ENCODE data around the gene OR51B4.
"Not testable (repeated sequence)": the region's sequence is repeated elsewhere in the genome, so short reads cannot be mapped to it uniquely, and the experiment has no call there.

Gene OR51B4

GRCh38 chr11:5275369-5276110, 26.2 kb downstream of the OR51B4 start:
- Mint-ChIP-seq H3K36me3 (ENCODE audit: low read depth) (no peaks in the 10 kb centered on the region), H3K4me3 (no peak overlapping the region), H3K27me3 (no peaks in the 10 kb centered on the region), H3K9me3 (no peaks in the 10 kb centered on the region), H3K27ac (no peak overlapping the region), H3K4me1 (ENCODE audit: low read depth) (peaks cover 2% of the 10 kb centered on the region)
- intact Hi-C loops (cut with micrococcal nuclease): no loop called here

- intact Hi-C loops (cut with micrococcal nuclease): no loop called here
- Mint-ChIP-seq H3K4me3 (no peak overlapping the region), H3K4me1 (ENCODE audit: low read depth) (no peaks in the 10 kb centered on the region), H3K9me3 (no peaks in the 10 kb centered on the region), H3K27ac (no peak overlapping the region), H3K27me3 (no peaks in the 10 kb centered on the region), H3K36me3 (ENCODE audit: low read depth) (no peaks in the 10 kb centered on the region)
Measured at GRCh38 chr11:5274395-5274794, 27.4 kb downstream of the OR51B4 start.

- no peak overlapping the region for H3K27ac Mint-ChIP-seq
- H3K27me3 Mint-ChIP-seq: no peaks in the 10 kb centered on the region
- no peaks in the 10 kb centered on the region for H3K36me3 Mint-ChIP-seq (ENCODE audit: low read depth)
- no peak overlapping the region for H3K4me3 Mint-ChIP-seq
- no peaks in the 10 kb centered on the region for H3K9me3 Mint-ChIP-seq
- no peaks in the 10 kb centered on the region for H3K4me1 Mint-ChIP-seq (ENCODE audit: low read depth)
- intact Hi-C loops (cut with micrococcal nuclease): no loop called here
Measured at GRCh38 chr11:5272395-5273017, 29.2 kb downstream of the OR51B4 start.

- intact Hi-C loops (cut with micrococcal nuclease): no loop called here
- Mint-ChIP-seq H3K4me3 (no peak within 1 kb of the TSS), H3K36me3 (ENCODE audit: low read depth) (no peaks in the 10 kb centered on the region), H3K9me3 (no peaks in the 10 kb centered on the region), H3K4me1 (ENCODE audit: low read depth) (no peaks in the 10 kb centered on the region), H3K27me3 (no peaks in the 10 kb centered on the region), H3K27ac (no peak within 1 kb of the TSS)
Measured at GRCh38 chr11:5269715-5270147, 32.0 kb downstream of the OR51B4 start, which contains the start of gene HBE1. Gene HBE1 (minus strand): TSS chr11:5269945. CDS start chr11:5269890, 55 bp downstream.

GRCh38 chr11:5267033-5267563, 34.6 kb downstream of the OR51B4 start:
- Mint-ChIP-seq H3K36me3 (ENCODE audit: low read depth) (no peaks in the 10 kb centered on the region), H3K9me3 (no peaks in the 10 kb centered on the region), H3K27me3 (no peaks in the 10 kb centered on the region), H3K4me3 (no peak overlapping the region), H3K4me1 (ENCODE audit: low read depth) (no peaks in the 10 kb centered on the region), H3K27ac (no peak overlapping the region)
- intact Hi-C loops (cut with micrococcal nuclease): no loop called here

- Mint-ChIP-seq H3K4me1 (ENCODE audit: low read depth) (no peaks in the 10 kb centered on the region), H3K27ac (no peak overlapping the region), H3K36me3 (ENCODE audit: low read depth) (no peaks in the 10 kb centered on the region), H3K27me3 (no peaks in the 10 kb centered on the region), H3K4me3 (no peak overlapping the region), H3K9me3 (no peaks in the 10 kb centered on the region)
- intact Hi-C loops (cut with micrococcal nuclease): no loop called here
Measured at GRCh38 chr11:5266609-5267008, 35.1 kb downstream of the OR51B4 start.

GRCh38 chr11:5265832-5266231, 35.9 kb downstream of the OR51B4 start:
- no peaks in the 10 kb centered on the region for H3K4me1 Mint-ChIP-seq (ENCODE audit: low read depth)

GRCh38 chr11:5258543-5259262, 43.0 kb downstream of the OR51B4 start:
- Mint-ChIP-seq H3K4me1 (ENCODE audit: low read depth) (no peaks in the 10 kb centered on the region), H3K9me3 (no peaks in the 10 kb centered on the region), H3K27me3 (no peaks in the 10 kb centered on the region), H3K4me3 (no peak overlapping the region), H3K27ac (no peak overlapping the region), H3K36me3 (ENCODE audit: low read depth) (no peaks in the 10 kb centered on the region)
- intact Hi-C loops (cut with micrococcal nuclease): no loop called here

More at GRCh38 chr11:5265832-5266231, 35.9 kb downstream of the OR51B4 start:
- no peaks in the 10 kb centered on the region for H3K9me3 Mint-ChIP-seq
- H3K4me3 Mint-ChIP-seq: no peak overlapping the region
- intact Hi-C loops (cut with micrococcal nuclease): no loop called here
- no peaks in the 10 kb centered on the region for H3K27me3 Mint-ChIP-seq
- H3K27ac Mint-ChIP-seq: no peak overlapping the region
- no peaks in the 10 kb centered on the region for H3K36me3 Mint-ChIP-seq (ENCODE audit: low read depth)

- intact Hi-C loops (cut with micrococcal nuclease): no loop called here
- Mint-ChIP-seq H3K4me3 (no peak overlapping the region), H3K4me1 (ENCODE audit: low read depth) (no peaks in the 10 kb centered on the region), H3K27me3 (no peaks in the 10 kb centered on the region), H3K9me3 (no peaks in the 10 kb centered on the region), H3K36me3 (ENCODE audit: low read depth) (no peaks in the 10 kb centered on the region), H3K27ac (no peak overlapping the region)
Measured at GRCh38 chr11:5257296-5257695, 44.5 kb downstream of the OR51B4 start.

- H3K9me3 Mint-ChIP-seq; H3K4me1 Mint-ChIP-seq (ENCODE audit: low read depth); H3K36me3 Mint-ChIP-seq (ENCODE audit: low read depth); intact Hi-C loops (cut with micrococcal nuclease); H3K27ac Mint-ChIP-seq; H3K27me3 Mint-ChIP-seq; H3K4me3 Mint-ChIP-seq: not testable (repeated sequence)
Measured at GRCh38 chr11:5254646-5255413, 46.9 kb downstream of the OR51B4 start, which contains the start of gene HBG2. Gene HBG2 (minus strand): TSS chr11:5254781. CDS start chr11:5254728, 53 bp downstream.

- H3K4me3 Mint-ChIP-seq; H3K9me3 Mint-ChIP-seq; intact Hi-C loops (cut with micrococcal nuclease); H3K27me3 Mint-ChIP-seq; H3K27ac Mint-ChIP-seq; H3K4me1 Mint-ChIP-seq (ENCODE audit: low read depth); H3K36me3 Mint-ChIP-seq (ENCODE audit: low read depth): not testable (repeated sequence)
Measured at GRCh38 chr11:5254023-5254422, 47.7 kb downstream of the OR51B4 start.

GRCh38 chr11:5253440-5253839, 48.3 kb downstream of the OR51B4 start:
- H3K27me3 Mint-ChIP-seq; H3K36me3 Mint-ChIP-seq (ENCODE audit: low read depth); H3K9me3 Mint-ChIP-seq; H3K4me3 Mint-ChIP-seq; H3K27ac Mint-ChIP-seq; intact Hi-C loops (cut with micrococcal nuclease); H3K4me1 Mint-ChIP-seq (ENCODE audit: low read depth): not testable (repeated sequence)

- Mint-ChIP-seq H3K4me3 (no peak overlapping the region), H3K27ac (no peak overlapping the region), H3K36me3 (ENCODE audit: low read depth) (no peaks in the 10 kb centered on the region), H3K4me1 (ENCODE audit: low read depth) (no peaks in the 10 kb centered on the region), H3K27me3 (no peaks in the 10 kb centered on the region), H3K9me3 (no peaks in the 10 kb centered on the region)
- intact Hi-C loops (cut with micrococcal nuclease): no loop called here
Measured at GRCh38 chr11:5252919-5253265, 48.9 kb downstream of the OR51B4 start.
